PC-9 (cell line): ENCODE results near the gene CWC15.

Source experiments
- CTCF ChIP-seq: fragments of 200-600 bp; sonication (generic); conservative IDR thresholded peaks from 2 replicates; pipeline ENCODE4 v1.6.1; 2017; ENCODE audit warnings: mixed run types, antibody characterized with exemption, mild to moderate bottlenecking, moderate library complexity
- EZH2 ChIP-seq: fragments of 200-600 bp; sonication (generic); IDR thresholded peaks from 2 replicates; pipeline ENCODE4 v1.8.0; 2017; ENCODE audit warnings: antibody characterized with exemption, low read depth

- no peak for TF ChIP-seq CTCF
- TF ChIP-seq EZH2 = no peak
Measured at GRCh38 chr11:95003716-95004115, 30.4 kb upstream of the CWC15 start.
